Stimulated activated naive B cell treated with anti-CD40 and anti-IgM and Interleukin-4, amounts not matched to agents 10 μg/mL and 1 μg/mL and 100 μg/mL, for 72 hours (primary cell): ENCODE measurements around the gene NLGN4Y.

Source experiments
- ATAC-seq, 2 donors: fragments of 150-1000 bp; cut with Tn5 transposase; replicated peaks; 2 replicates each; pipeline ENCODE4 v1.10.0; 2021; ENCODE audit warnings: moderate library complexity in 1 of 2
- DNase-seq: peaks from one replicate; pipeline ENCODE4 v3.0.0; 2021
- H3K27ac Mint-ChIP-seq: one replicate; pipeline ENCODE4 v1.8.0; 2022; ENCODE audit warnings: mild to moderate bottlenecking, mixed read lengths
- H3K27me3 Mint-ChIP-seq, 2 donors: one replicate each; pipeline ENCODE4 v1.8.0; 2022; ENCODE audit warnings: mixed read lengths in 2 of 2
- H3K36me3 Mint-ChIP-seq, 2 donors: one replicate each; pipeline ENCODE4 v1.8.0; 2022; ENCODE audit warnings: mixed read lengths in 2 of 2, mild to moderate bottlenecking in 1 of 2
- H3K4me1 Mint-ChIP-seq, 2 donors: one replicate each; pipeline ENCODE4 v1.8.0; 2022; ENCODE audit warnings: mixed read lengths in 2 of 2, mild to moderate bottlenecking in 1 of 2
- H3K4me3 Mint-ChIP-seq, 2 donors: one replicate each; pipeline ENCODE4 v1.8.0; 2022; ENCODE audit warnings: mild to moderate bottlenecking in 2 of 2, mixed read lengths in 2 of 2, moderate library complexity in 1 of 2
- H3K9me3 Mint-ChIP-seq, 2 donors: one replicate each; pipeline ENCODE4 v1.8.0; 2022; ENCODE audit warnings: mixed read lengths in 2 of 2, mild to moderate bottlenecking in 1 of 2

Gene NLGN4Y

DNA sequence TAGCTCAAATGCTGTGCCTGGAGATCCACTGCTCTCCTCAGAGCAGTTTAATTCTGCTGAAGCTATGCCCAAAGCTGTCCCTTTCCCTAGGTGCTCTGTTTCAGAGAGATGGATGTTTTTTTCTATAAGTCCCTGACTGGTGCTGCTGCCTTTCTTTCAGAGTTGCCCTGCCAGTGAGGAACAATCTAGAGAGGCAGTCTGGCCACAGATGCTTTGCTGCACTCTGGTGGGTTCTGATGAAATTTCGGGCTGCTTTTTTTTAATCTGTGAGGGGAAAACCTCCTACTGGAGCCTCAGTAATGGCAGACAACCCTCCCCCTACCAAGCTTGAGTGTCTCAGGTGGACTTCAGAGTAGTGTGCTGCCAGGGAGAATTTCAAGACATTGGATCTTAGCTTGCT is 93.3 kb downstream of the NLGN4Y start:
- peaks cover 0 to 4% of the 10 kb centered on the region in 2 donors for H3K9me3 Mint-ChIP-seq
- no peak overlapping the region for H3K27ac Mint-ChIP-seq
- no peak for DNase-seq
- no peaks in the 10 kb centered on the region for H3K27me3 Mint-ChIP-seq
- H3K36me3 Mint-ChIP-seq = no peaks in the 10 kb centered on the region
- no peaks in the 10 kb centered on the region for H3K4me1 Mint-ChIP-seq
- ATAC-seq = no peak
- H3K4me3 Mint-ChIP-seq = no peak overlapping the region

DNA sequence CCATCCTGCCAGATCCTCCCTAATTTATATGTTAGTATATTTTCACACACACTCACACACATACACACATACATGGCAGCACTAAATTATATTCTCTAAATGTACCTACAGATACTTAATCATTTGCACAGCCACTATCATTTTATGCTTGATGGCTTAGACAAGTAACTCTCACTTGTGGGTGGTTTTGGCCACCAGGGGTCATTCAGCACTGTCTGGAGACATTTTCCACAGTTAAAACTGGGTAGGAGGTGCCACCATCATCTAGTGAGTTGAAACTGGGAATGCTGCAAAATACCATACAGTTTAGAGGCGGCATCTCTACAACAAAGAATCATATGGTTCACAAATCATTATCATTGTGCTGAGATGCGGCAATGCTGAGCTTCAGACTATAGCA is 94.2 kb downstream of the NLGN4Y start:
- Mint-ChIP-seq H3K4me1 (no peaks in the 10 kb centered on the region), H3K36me3 (no peaks in the 10 kb centered on the region), H3K27me3 (no peaks in the 10 kb centered on the region), H3K9me3 (peaks cover 0 to 4% of the 10 kb centered on the region in 2 donors), H3K27ac (no peak overlapping the region), H3K4me3 (no peak overlapping the region)
- DNase-seq (no peak), ATAC-seq (no peak)

DNA sequence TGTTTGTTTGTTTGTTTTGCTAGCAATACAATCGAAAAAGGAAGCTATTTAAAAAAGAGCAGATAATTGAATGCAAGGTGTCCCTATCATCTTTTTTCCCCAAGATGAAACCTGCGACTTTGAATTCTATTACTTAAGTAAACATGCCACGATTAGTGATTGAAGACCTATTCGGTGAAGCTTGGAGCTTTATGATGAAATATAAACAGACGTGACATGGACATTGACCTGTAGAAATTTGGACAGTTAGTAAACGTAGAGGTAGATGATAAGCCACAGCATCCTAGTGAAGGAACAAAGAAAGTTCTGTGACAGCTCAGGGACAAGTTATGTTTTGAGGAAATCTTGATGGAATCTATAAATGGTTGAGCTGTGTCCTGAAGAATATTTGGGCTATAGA is 103.9 kb downstream of the NLGN4Y start:
- Mint-ChIP-seq H3K4me3 (no peak overlapping the region), H3K36me3 (no peaks in the 10 kb centered on the region), H3K9me3 (peaks cover 0 to 2% of the 10 kb centered on the region in 2 donors), H3K4me1 (no peaks in the 10 kb centered on the region), H3K27ac (no peak overlapping the region), H3K27me3 (no peaks in the 10 kb centered on the region)
- DNase-seq = no peak
- ATAC-seq = no peak

DNA sequence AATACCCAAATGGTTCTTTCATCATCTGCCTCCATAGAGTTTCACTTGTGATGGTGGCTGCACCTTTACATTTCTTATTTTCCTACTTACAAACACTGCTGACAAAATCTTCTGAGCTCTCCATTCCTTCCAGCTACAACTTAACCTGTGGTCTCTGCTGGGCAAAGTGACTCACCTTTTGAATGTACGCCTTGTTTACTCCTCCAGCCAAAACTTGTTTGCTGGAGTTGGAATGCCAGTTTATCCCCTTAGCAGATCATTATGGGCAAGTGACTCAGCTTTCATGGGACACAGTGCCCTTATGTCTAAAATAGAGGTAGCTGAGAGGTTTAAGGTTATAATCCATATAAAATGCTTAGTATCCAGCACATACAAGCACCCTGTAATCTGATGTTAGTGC is 107.3 kb downstream of the NLGN4Y start:
- Mint-ChIP-seq H3K27me3 (no peaks in the 10 kb centered on the region), H3K4me3 (no peak overlapping the region), H3K27ac (no peak overlapping the region), H3K9me3 (no peaks in the 10 kb centered on the region), H3K36me3 (no peaks in the 10 kb centered on the region), H3K4me1 (no peaks in the 10 kb centered on the region)
- DNase-seq (no peak), ATAC-seq (no peak)

DNA sequence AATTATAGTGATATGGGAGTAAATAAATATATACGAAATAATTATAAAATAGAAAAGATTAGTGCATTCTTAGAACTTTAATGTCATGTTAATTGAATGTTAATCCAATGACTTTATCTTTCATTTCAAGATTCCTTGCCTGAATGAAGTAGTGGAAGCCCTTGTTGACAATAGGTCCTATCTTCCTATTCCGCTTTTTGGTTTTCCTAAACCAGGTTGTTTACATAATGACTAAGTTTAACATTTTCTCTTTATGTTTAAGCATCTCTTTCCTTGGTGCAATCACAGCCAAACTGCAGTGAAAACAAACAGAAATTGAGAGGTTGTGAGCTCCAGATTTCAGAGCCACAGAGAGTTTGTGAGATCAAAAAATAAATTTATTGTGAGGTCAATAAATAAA is 109.4 kb downstream of the NLGN4Y start:
- no peak overlapping the region for H3K4me3 Mint-ChIP-seq
- no peaks in the 10 kb centered on the region for H3K9me3 Mint-ChIP-seq
- ATAC-seq (no peak), DNase-seq (no peak)
- no peak overlapping the region for H3K27ac Mint-ChIP-seq
- H3K4me1 Mint-ChIP-seq = no peaks in the 10 kb centered on the region
- no peaks in the 10 kb centered on the region for H3K36me3 Mint-ChIP-seq
- no peaks in the 10 kb centered on the region for H3K27me3 Mint-ChIP-seq

DNA sequence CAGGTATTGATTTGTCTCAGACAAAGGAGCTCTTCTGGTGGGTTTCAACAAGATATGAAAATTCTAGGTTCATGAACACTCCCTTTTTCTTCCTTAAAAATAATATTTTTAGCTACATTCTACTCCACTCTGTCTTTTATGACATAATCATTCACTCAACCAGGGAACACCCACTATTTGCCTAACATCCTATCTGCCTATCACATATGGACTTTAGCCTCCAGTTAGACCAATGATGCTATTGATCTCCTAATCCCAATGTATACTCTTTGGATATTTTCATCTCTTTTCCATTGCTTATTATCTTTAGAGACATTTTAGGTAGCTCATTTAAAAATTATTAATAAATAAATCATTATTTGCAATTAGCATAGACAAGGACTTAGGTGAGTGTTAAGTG is 110.6 kb downstream of the NLGN4Y start:
- Mint-ChIP-seq H3K9me3 (no peaks in the 10 kb centered on the region), H3K4me3 (no peak overlapping the region), H3K27me3 (no peaks in the 10 kb centered on the region), H3K4me1 (no peaks in the 10 kb centered on the region), H3K36me3 (no peaks in the 10 kb centered on the region), H3K27ac (no peak overlapping the region)
- DNase-seq (no peak), ATAC-seq (no peak)

DNA sequence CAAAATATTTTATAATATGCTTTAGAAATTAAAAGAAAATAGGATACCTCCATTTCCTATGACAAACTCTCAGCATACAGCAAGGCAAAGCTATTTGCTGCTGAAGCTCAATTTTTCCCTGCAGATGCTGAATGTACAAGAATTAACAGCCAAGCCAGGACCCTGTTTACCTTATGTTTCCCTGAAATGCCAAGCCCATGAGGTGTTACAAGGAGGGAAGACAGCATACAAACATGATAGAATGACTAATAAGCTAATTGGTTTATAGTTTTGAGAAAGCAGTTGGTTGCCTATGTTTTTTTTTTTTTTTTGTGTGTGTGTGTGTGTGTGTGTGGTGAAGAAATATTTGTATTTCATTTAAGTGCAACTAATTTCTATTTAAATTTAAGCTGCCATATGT is 113.2 kb downstream of the NLGN4Y start:
- no peaks in the 10 kb centered on the region for H3K36me3 Mint-ChIP-seq

DNA sequence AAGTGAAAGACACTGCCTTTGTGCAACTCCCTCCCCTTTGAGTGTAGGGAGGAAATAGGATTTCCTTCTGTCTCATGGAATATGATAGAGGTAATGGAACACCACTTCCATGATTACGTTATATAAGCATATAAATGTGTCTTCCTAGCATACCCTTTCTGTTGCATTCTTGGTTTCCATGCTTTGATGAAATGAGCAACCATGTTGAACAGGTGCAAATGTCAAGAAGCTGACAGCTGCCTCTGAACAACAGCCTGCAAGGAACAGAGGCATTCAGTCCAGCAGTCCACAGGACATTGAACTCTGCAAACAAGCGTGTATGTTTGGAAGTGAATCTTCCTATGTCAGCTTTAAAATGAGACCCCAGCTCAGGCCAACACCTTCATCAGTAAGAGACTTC is 117.5 kb downstream of the NLGN4Y start:
- no peak for DNase-seq
- H3K4me3 Mint-ChIP-seq = no peak overlapping the region
- H3K27me3 Mint-ChIP-seq = no peaks in the 10 kb centered on the region
- H3K36me3 Mint-ChIP-seq = no peaks in the 10 kb centered on the region
- no peaks in the 10 kb centered on the region for H3K4me1 Mint-ChIP-seq
- no peak overlapping the region for H3K27ac Mint-ChIP-seq
- ATAC-seq = no peak
- H3K9me3 Mint-ChIP-seq = peaks cover 0 to 5% of the 10 kb centered on the region in 2 donors

More for the DNA sequence above, 113.2 kb downstream of the NLGN4Y start:
- no peaks in the 10 kb centered on the region for H3K9me3 Mint-ChIP-seq
- DNase-seq (no peak), ATAC-seq (no peak)
- H3K4me1 Mint-ChIP-seq = no peaks in the 10 kb centered on the region
- no peak overlapping the region for H3K4me3 Mint-ChIP-seq
- H3K27me3 Mint-ChIP-seq = no peaks in the 10 kb centered on the region
- H3K27ac Mint-ChIP-seq = no peak overlapping the region

DNA sequence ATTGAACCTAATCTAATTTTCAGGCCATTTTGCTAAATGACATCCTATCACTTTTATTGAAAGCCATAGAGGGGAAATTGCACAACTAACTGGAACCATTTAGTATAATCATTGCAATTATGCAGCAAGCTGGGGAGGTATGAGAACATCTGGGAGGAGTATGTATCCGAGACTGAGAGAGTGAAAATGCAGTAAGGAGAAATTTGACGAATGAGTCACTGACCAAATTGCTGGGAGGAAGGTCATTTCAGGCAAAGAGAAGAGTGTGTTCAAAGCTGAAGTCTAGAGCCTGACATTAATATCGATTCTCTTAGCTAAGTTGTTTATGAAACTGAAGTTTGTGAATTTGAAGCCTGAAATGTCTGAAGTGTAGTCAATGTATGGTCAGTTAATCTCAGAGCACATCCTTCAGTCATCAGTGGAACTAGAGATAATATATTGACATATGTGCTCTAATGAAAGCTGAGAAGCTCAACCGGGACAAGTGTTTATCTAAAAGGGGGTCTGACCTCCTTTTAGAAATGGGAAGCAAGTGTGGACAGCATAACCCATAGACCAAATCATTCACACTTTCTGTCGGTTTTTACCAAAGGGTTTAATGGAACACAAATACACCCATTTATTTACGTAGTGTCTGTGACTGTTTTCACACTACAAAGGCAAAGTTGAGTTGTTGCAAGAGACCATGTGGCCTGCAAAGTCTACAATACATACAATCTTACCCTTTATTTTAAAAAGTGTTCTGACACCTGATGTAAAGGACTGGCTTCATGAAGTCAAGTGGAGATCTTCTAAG is 120.0 kb downstream of the NLGN4Y start:
- Mint-ChIP-seq H3K9me3 (peaks cover 0 to 5% of the 10 kb centered on the region in 2 donors), H3K27ac (no peak overlapping the region), H3K4me3 (no peak overlapping the region), H3K36me3 (no peaks in the 10 kb centered on the region), H3K27me3 (no peaks in the 10 kb centered on the region), H3K4me1 (no peaks in the 10 kb centered on the region)
- ATAC-seq (no peak), DNase-seq (no peak)

DNA sequence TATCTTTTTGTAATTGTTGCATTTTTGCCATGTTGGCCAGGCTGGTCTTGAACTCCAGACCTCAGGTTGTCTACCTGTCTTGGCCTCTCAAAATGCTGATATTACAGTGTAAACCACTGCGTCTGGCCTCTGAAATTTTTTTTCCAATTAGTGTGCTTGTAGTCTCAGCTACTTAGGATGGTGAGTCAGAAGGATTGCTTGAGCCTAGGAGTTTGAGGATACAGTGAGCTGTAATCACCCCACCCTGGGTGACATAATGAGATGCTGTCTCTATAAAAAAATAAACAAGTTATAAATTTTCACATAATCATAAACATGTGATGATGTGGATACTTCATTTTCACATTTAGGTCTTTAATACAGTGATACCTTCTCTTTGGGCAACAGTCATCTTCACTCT is 154.9 kb downstream of the NLGN4Y start:
- Mint-ChIP-seq H3K36me3 (no peaks in the 10 kb centered on the region), H3K4me1 (no peaks in the 10 kb centered on the region), H3K27me3 (no peaks in the 10 kb centered on the region), H3K27ac (no peak overlapping the region), H3K4me3 (no peak overlapping the region), H3K9me3 (peaks cover 0 to 2% of the 10 kb centered on the region in 2 donors)
- DNase-seq (no peak), ATAC-seq (no peak)

DNA sequence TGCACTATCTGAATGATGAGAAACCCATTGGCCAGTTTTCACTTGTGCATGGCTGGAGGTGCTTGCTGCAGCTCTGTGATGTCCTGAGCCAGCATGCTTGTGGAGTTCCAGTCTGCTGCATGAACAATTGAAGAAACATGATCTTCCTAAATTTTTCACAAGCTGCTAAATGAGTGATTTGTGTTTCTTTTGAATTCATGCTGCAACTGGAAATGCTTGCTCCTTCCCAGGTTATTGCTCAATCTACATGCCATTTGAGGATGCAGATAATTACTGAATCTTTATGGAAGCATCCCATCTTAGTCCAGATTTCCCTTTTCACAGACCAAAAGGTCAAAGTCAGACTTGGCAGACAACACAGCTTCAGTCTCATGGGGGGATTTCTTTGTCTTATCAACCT is 170.2 kb downstream of the NLGN4Y start:
- Mint-ChIP-seq H3K27ac (no peak overlapping the region), H3K27me3 (no peaks in the 10 kb centered on the region), H3K4me3 (no peak overlapping the region), H3K9me3 (no peaks in the 10 kb centered on the region), H3K36me3 (no peaks in the 10 kb centered on the region), H3K4me1 (no peaks in the 10 kb centered on the region)
- DNase-seq (no peak), ATAC-seq (no peak)

DNA sequence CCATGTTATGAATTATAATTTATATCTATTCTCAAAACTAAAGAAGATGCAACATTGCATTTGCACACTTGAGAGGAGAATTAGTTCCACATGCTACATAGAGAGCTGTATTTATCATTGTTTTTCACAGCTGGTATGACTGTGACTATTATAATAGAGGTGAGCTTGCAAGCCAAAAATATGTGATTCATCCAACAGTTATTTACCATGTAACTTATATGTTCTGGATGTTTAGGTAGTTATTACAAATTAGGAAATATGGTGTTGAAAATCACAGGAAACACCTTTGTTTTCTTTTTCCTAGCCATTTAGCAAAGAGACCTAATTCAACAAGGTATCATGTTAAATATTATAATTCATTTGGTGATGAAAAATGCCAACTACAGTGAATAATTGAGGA is 183.8 kb downstream of the NLGN4Y start:
- DNase-seq = no peak
- Mint-ChIP-seq H3K4me1 (no peaks in the 10 kb centered on the region), H3K4me3 (no peak overlapping the region), H3K36me3 (no peaks in the 10 kb centered on the region), H3K27me3 (no peaks in the 10 kb centered on the region), H3K9me3 (peaks cover 0 to 5% of the 10 kb centered on the region in 2 donors), H3K27ac (no peak overlapping the region)
- no peak for ATAC-seq

DNA sequence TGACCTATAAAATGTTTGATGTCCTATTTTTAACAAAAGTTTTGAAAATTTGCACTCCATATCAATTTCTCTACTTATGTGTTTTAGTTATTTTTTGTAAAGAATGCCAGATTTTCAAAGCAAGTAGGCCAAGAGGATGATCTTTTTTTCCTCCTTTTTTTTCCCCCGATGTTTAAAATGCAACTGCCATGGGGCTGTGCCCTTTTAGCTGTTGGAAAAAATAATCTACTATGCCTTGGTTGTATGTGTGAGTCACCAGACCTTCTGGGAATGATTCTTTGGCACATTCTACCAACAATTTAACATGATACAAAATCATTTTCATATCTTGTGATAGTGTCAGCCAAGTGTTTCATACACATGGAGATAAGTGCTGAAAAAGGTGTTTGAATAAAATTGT is 217.3 kb downstream of the NLGN4Y start:
- Mint-ChIP-seq H3K4me3 (no peak overlapping the region), H3K36me3 (no peaks in the 10 kb centered on the region), H3K27ac (no peak overlapping the region), H3K27me3 (no peaks in the 10 kb centered on the region), H3K4me1 (no peaks in the 10 kb centered on the region), H3K9me3 (no peaks in the 10 kb centered on the region)
- DNase-seq (no peak), ATAC-seq (no peak)

DNA sequence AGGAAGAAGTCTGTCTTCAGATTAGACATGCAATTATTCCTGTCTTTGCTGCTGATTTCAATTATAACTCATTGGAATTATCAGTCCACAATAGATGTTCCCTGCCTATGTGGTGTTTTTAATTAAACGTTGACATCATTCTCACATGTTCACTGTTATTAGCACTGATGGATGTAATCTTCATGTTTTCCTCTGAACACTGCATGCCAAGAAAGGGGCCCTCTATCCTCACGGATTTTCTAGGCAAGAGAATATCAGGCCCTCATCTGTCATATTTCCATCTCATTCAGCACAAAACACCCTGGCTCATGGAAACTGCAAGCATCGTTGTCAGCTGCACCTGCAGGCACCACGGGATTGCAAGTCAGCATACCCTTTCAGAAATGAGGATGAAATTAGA is 224.0 kb downstream of the NLGN4Y start:
- ATAC-seq (no peak), DNase-seq (no peak)
- Mint-ChIP-seq H3K27me3 (no peaks in the 10 kb centered on the region), H3K4me3 (no peak overlapping the region), H3K27ac (no peak overlapping the region), H3K36me3 (no peaks in the 10 kb centered on the region), H3K4me1 (no peaks in the 10 kb centered on the region), H3K9me3 (no peaks in the 10 kb centered on the region)

DNA sequence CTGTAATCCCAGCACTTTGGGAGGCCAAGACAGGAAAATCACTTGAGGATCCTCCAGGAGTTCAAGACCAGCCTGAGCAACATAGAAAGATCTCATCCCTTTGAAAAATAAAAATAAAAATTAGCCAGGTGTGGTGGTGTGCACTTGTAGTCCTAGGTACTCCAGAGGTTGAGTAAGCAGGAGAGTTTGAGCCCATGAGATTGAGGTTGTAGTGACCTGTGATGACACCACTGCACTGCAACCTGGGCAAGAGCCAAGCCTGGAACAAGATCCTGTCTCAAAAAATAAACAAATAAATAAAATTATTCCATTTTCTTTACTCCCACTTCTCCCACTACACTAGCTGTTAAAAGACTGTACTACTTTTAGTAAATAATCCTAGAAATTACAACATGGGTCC is 231.2 kb downstream of the NLGN4Y start:
- no peak for DNase-seq
- Mint-ChIP-seq H3K36me3 (no peaks in the 10 kb centered on the region), H3K27ac (no peak overlapping the region), H3K27me3 (no peaks in the 10 kb centered on the region), H3K4me1 (no peaks in the 10 kb centered on the region), H3K4me3 (no peak overlapping the region), H3K9me3 (no peaks in the 10 kb centered on the region)
- no peak for ATAC-seq

DNA sequence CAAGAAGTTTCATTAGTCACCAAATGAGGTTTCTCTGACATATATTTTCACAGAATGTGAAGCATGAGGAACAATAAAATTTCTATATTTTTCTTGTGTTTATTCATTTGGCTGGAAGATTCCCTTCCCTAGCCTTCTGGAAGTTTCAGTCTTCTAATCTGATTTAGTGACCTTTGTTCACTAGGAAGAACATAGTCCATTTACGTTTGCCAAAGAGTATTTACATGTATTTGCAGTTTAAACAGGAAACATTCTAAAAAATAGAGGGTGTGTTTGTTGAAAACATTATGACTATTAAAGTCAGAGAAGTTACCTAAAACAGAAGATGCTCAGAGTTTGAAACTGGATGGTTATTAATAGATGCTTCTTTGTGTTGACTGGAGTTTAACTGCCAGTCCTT is 238.6 kb downstream of the NLGN4Y start:
- no peaks in the 10 kb centered on the region for H3K36me3 Mint-ChIP-seq
- no peaks in the 10 kb centered on the region for H3K9me3 Mint-ChIP-seq
- no peak overlapping the region for H3K27ac Mint-ChIP-seq
- no peak overlapping the region for H3K4me3 Mint-ChIP-seq
- H3K4me1 Mint-ChIP-seq = no peaks in the 10 kb centered on the region
- DNase-seq (no peak), ATAC-seq (no peak)
- no peaks in the 10 kb centered on the region for H3K27me3 Mint-ChIP-seq
